ENCODE measurements around the gene FZR1. TPM values are rescaled to one million over a fixed set of nuclear protein-coding genes. Genes with fewer than 3 reads are reported as not detected.

The FZR1 gene
- total and polyA plus RNA-seq, 8 donors: 15.1 to 34.2 (median 20.4) TPM

GRCh38 chr19:3586127-3586626, 80.1 kb downstream of the FZR1 start:
- DNase-seq (peak in 1 of 6 donors; percentile 13), ATAC-seq (peak in 1 of 4 donors; percentile 6), FAIRE-seq (no peak)
- Histone ChIP-seq H3K36me3 (no peaks in the 10 kb centered on the region), H3K9me3 (no peaks in the 10 kb centered on the region), H3K4me3 (peak overlapping the region in 1 of 4 donors; percentile 27), H3K27ac (no peak overlapping the region), H3K4me1 (no peaks in the 10 kb centered on the region), H3K27me3 (peaks cover 0 to 8% (median 0%) of the 10 kb centered on the region in 4 donors)
- no peak for TF ChIP-seq CTCF (IDR thresholded peaks at IDR 0.05)
- 21 to 24% methylated on average over 16 of the region's 16 CpGs for WGBS, 2 donors
- intact Hi-C loops (cut with DNase I): no loop called here

GRCh38 chr19:3586707-3587346, 80.7 kb downstream of the FZR1 start:
- peak in 4 of 6 donors; percentile 35 to 61 (median 52) for DNase-seq
- peak; percentile 45 to 78 (median 73) for ATAC-seq
- Histone ChIP-seq H3K4me3 (no peak overlapping the region), H3K9me3 (no peaks in the 10 kb centered on the region), H3K27ac (no peak overlapping the region), H3K27me3 (peaks cover 0 to 8% (median 0%) of the 10 kb centered on the region in 4 donors), H3K36me3 (no peaks in the 10 kb centered on the region), H3K4me1 (no peaks in the 10 kb centered on the region)
- no peak for TF ChIP-seq CTCF (IDR thresholded peaks at IDR 0.05)
- FAIRE-seq: no peak
- intact Hi-C loops (cut with DNase I): no loop called here
- 44 to 49% methylated on average over 31 of the region's 31 CpGs for WGBS, 2 donors

Other genes with a start within 250 kb of the FZR1 start
- gene NFIC, start 139.7 kb upstream of the FZR1 start, total RNA-seq: 100 to 1,000 TPM; 106 to 203 (median 127) TPM
- gene NFIC, start 139.7 kb upstream of the FZR1 start, polyA plus RNA-seq: 10 to 100 TPM; 21.3 to 74.9 TPM
- 1 to 10 TPM; 1.2 to 6.8 (median 3.1) TPM for gene SMIM24, start 25.8 kb upstream of the FZR1 start, total RNA-seq
- gene SMIM24, start 25.8 kb upstream of the FZR1 start, polyA plus RNA-seq: 100 to 1,000 TPM in 1 of 2 donors, 10 to 100 TPM in 1; 16.2 to 143 TPM
- gene SMIM44, start 22.9 kb upstream of the FZR1 start, total RNA-seq: not detected
- gene SMIM44, start 22.9 kb upstream of the FZR1 start, polyA plus RNA-seq: under 1 TPM in 1 of 2 donors, not detected in 1; 0.92 TPM
- 1 to 10 TPM; 3.2 to 8.0 (median 4.7) TPM for gene DOHH, start 5.6 kb upstream of the FZR1 start, total RNA-seq
- gene DOHH, start 5.6 kb upstream of the FZR1 start, polyA plus RNA-seq: 10 to 100 TPM in 1 of 2 donors, 1 to 10 TPM in 1; 7.3 to 10.5 TPM
- gene TEKTIP1, start 32.9 kb downstream of the FZR1 start, total RNA-seq: 1 to 10 TPM in 4 of 6 donors, under 1 TPM in 2; 0.73 to 2.6 (median 1.7) TPM
- gene TEKTIP1, start 32.9 kb downstream of the FZR1 start, polyA plus RNA-seq: 1 to 10 TPM; 3.3 to 5.6 TPM
- 10 to 100 TPM; 24.8 to 53.8 (median 39.2) TPM for gene MFSD12, start 51.3 kb downstream of the FZR1 start, total RNA-seq
- 10 to 100 TPM; 29.6 to 53.6 TPM for gene MFSD12, start 51.3 kb downstream of the FZR1 start, polyA plus RNA-seq
- 10 to 100 TPM; 26.3 to 45.7 (median 30.6) TPM for gene HMG20B, start 66.6 kb downstream of the FZR1 start, total RNA-seq
- 100 to 1,000 TPM in 1 of 2 donors, 10 to 100 TPM in 1; 84.0 to 102 TPM for gene HMG20B, start 66.6 kb downstream of the FZR1 start, polyA plus RNA-seq
- under 1 TPM; 0.17 to 0.34 (median 0.28) TPM for gene GIPC3, start 79.2 kb downstream of the FZR1 start, total RNA-seq
- gene GIPC3, start 79.2 kb downstream of the FZR1 start, polyA plus RNA-seq: under 1 TPM; 0.72 to 0.92 TPM
- gene TBXA2R, start 100.6 kb downstream of the FZR1 start, total RNA-seq: 1 to 10 TPM in 2 of 6 donors, under 1 TPM in 4; 0.42 to 1.2 (median 0.50) TPM
- gene TBXA2R, start 100.6 kb downstream of the FZR1 start, polyA plus RNA-seq: 1 to 10 TPM in 1 of 2 donors, under 1 TPM in 1; 0.95 to 1.5 TPM
- gene CACTIN, start 120.5 kb downstream of the FZR1 start, total RNA-seq: 10 to 100 TPM in 3 of 6 donors, 1 to 10 TPM in 3; 6.8 to 14.6 (median 10.4) TPM
- 10 to 100 TPM; 17.4 to 27.2 TPM for gene CACTIN, start 120.5 kb downstream of the FZR1 start, polyA plus RNA-seq
- 10 to 100 TPM; 12.9 to 21.4 (median 14.9) TPM for gene PIP5K1C, start 194.2 kb downstream of the FZR1 start, total RNA-seq
- 10 to 100 TPM; 14.1 to 24.8 TPM for gene PIP5K1C, start 194.2 kb downstream of the FZR1 start, polyA plus RNA-seq
- gene TJP3, start 202.1 kb downstream of the FZR1 start, total RNA-seq: 10 to 100 TPM in 5 of 6 donors, 1 to 10 TPM in 1; 9.2 to 23.7 (median 15.1) TPM
- gene TJP3, start 202.1 kb downstream of the FZR1 start, polyA plus RNA-seq: 10 to 100 TPM; 26.2 to 36.0 TPM

Data from pancreas (tissue), 10 donors.